RWPE1 (cell line): ENCODE measurements around the gene POLR2F.

Experiments
- CTCF ChIA-PET: fragments of 350-600 bp; sonication (Branson Sonifier 250); formaldehyde crosslinking; extraction: SDS; loops from one replicate; lab custom pipeline; 2021; lab: Yijun Ruan, JAX
- POLR2A ChIA-PET: fragments of 400-600 bp; formaldehyde crosslinking; extraction: SDS; loops from one replicate; lab custom pipeline; 2020; ENCODE audit warnings: antibody characterized with exemption; ENCODE audit not compliant: low non-redundant PET; lab: Yijun Ruan, JAX
- DNase-seq: peaks from one replicate; pipeline ENCODE4 v3.0.0; 2012; ENCODE audit warnings: low spot score
- H3K27ac ChIP-seq: fragments of 450-650 bp; 2 replicates; pipeline ENCODE4 v1.5.1; 2017
- CTCF ChIP-seq: fragments of 450-650 bp; conservative IDR thresholded peaks from 2 replicates; pipeline ENCODE4 v1.5.1; 2017; ENCODE audit warnings: low read depth, mild to moderate bottlenecking

Gene POLR2F

GRCh38 chr22:37927637-37927936 lies 25.9 kb upstream of the POLR2F start:
- POLR2A ChIA-PET: interaction anchor here (1.0 kb wide), 1 partner anchor 12 kb away, joined by 3 read pairs; no protein-coding TSS in a partner anchor
- CTCF ChIA-PET: no interaction called here
- DNase-seq: no peak
- peak overlapping the region; percentile 82 for H3K27ac ChIP-seq
- TF ChIP-seq CTCF: no peak

GRCh38 chr22:37929390-37929789 lies 24.1 kb upstream of the POLR2F start:
- POLR2A ChIA-PET: no interaction called here
- no peak for DNase-seq
- TF ChIP-seq CTCF: no peak
- CTCF ChIA-PET: no interaction called here
- peak overlapping the region; percentile 82 for H3K27ac ChIP-seq

- ChIA-PET POLR2A (no interaction called here), CTCF (interaction anchor here (0.7 to 1.1 kb wide), 2 partner anchors 8 to 25 kb away, joined by 3 to 4 read pairs; no protein-coding TSS in a partner anchor)
- peak; percentile 30; the same call in 1 of the 2 replicates for TF ChIP-seq CTCF
- DNase-seq: peak; percentile 13
- H3K27ac ChIP-seq: peak overlapping the region; percentile 82
Observed at GRCh38 chr22:37930270-37930951, 23.1 kb upstream of the POLR2F start.

GRCh38 chr22:37930952-37931440 lies 22.5 kb upstream of the POLR2F start:
- ChIA-PET POLR2A (no interaction called here), CTCF (interaction anchor here (1.1 kb wide), 1 partner anchor 25 kb away, joined by 3 read pairs; no protein-coding TSS in a partner anchor)
- no peak for DNase-seq
- 0 out of 2 replicates have a peak, but pooled peaks have one; percentile 4 for TF ChIP-seq CTCF
- peak overlapping the region; percentile 82 for H3K27ac ChIP-seq

- TF ChIP-seq CTCF: no peak
- ChIA-PET CTCF (interaction anchor here (1.7 kb wide), 1 partner anchor 26 kb away, joined by 6 read pairs; the partner anchor contains the start of gene MICALL1), POLR2A (no interaction called here)
- DNase-seq: no peak
- peak overlapping the region; percentile 82 for H3K27ac ChIP-seq
Observed at GRCh38 chr22:37931893-37932389, 21.6 kb upstream of the POLR2F start.

GRCh38 chr22:37932401-37932800 lies 21.1 kb upstream of the POLR2F start:
- CTCF ChIA-PET: interaction anchor here (1.7 kb wide), 1 partner anchor 26 kb away, joined by 6 read pairs; the partner anchor contains the start of gene MICALL1
- TF ChIP-seq CTCF: no peak
- H3K27ac ChIP-seq: peak overlapping the region; percentile 82
- POLR2A ChIA-PET: interaction anchor here (0.6 kb wide), 1 partner anchor 88 kb away, joined by 3 read pairs; the partner anchor contains the start of gene ANKRD54
- no peak for DNase-seq
